ENCODE data around the gene TBCE.
"Not testable (repeated sequence)": the region's sequence is repeated elsewhere in the genome, so short reads cannot be mapped to it uniquely, and the experiment has no call there.

Gene TBCE

DNA sequence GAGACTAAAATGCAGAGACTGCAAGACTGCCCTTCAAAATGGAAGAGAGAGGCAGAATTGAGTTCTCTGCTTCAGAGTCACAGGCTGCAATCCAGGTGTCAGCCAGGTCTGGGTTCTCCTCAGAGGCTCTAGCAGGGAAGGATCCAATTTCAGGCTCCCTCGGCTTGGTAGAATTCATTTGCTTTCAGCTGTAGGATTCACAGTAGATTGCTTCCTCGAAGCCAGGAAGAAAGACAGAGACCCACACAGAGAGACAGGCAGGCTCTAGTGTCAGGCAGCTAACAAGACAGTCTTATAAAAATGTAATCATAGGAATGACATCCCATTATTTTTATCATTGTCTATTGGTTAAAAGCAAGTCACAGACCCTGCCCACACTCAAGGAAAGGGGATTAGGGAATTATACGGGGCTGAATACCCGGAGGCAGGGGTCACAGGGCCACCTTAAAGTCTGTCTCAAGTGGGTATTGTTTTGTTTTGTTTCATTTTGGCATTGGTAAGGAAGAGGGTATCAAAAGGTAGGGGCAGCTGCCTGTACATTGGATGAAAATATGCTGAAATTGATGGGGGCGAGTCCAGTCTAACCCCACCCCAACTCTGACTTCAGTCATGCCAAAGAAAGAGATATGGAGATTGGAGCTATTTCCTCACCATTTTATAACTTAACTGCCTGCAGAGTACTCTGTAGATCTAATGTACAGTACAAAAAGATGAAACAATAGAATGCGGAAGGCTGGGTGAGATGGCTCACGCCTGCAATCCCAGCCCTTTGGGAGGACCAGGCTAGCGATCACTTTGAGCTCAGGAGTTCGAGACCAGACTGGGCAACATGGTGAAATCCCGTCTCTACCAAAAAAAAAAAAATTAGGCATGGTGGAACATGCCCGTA lies 9.5 kb upstream of the TBCE start:
- DNase-seq, result no peak

DNA sequence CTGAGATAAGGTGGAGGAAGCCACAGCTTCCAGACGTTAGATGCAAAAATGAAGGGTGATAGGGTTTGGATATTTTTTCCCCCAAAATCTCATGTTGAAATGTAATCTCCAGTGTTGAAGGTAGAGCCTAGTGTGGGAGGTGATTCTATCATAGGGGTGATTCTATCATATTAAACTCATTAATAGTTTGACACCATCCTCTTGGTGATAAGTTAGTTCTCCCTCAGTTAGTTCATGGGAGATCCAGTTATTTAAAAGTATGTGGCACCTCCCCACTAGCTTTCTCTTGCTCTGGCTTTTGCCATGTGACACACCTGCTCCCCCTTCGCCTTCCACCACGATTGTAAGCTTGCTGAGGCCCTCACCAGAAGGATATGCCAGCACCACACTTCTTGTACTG lies 8.3 kb upstream of the TBCE start:
- DNase-seq, result no peak

DNA sequence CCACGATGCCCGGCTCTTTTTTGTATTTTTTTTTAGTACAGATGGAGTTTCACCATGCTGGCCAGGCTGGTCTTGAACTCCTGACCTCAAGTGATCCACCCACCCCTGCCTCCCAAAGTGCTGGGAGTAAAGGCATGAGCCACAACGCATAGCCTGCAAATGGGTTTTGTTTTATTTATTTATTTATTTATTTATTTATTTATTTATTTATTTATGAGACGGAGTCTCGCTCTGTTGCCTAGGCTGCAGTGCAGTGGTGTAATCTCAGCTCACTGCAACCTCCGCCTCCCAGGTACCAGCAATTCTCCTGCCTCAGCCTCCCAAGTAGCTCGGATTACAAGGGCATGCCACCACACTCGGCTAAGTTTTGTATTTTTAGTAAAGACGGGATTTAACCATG lies 3.0 kb upstream of the TBCE start:
- DNase-seq, result not testable (repeated sequence)

DNA sequence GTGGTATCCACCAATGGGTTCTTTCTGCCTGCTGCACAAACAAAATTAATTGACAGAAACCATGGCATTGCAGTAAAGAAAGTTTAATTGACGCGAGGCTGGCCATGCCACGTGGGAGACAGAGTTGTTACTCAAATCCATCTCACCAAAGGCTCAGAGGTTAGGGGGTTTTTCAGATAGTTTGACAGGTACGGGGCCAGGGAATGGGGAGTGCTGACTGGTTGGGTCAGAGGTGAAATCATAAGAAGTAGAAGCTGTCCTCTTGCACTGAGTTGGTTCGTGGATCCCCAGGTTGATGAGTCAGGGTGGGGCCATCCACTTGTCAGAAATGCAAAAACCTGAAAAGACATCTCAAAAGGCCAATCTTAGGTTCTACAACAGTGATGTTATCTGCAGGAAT lies 941 bp upstream of the TBCE start:
- no peak for DNase-seq

DNA sequence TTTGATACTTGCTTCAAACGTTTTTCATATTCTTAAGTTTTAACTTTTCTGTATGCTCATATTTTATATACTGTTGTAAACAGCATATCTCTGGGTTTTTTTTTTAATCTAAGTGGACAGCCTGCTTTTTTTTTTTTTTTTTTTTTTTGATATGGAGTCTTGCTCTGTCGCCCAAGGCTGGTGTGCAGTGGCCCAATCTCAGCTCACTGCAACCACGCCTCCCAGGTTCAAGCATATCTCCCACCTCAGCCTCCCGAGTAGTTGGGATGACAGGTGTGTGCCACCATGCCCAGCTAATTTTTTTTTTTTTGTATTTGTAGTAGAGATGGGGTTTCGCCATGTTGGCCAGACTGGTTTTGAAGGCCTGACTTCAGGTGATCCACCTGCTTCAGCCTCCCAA lies 1.2 kb downstream of the TBCE start:
- DNase-seq, result no peak

DNA sequence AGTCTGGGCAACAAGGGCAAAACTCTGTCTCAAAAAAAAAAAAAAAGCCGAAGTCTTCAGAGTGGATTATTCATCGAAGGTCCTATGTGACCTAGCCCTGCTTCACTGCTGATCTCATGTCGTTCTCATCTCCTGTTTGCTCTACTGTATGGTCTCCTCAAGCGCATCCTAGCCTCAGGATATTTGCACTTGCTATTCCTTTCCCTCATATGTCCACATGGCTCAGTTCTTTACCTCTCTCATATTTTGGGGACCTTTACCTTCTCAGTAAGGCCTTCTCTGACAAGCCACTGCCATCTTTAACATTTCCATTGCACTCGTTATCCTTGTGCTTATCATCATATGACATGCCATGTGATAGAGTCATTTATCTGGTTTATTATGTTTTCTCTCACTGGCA lies 2.6 kb downstream of the TBCE start:
- no peak for DNase-seq

DNA sequence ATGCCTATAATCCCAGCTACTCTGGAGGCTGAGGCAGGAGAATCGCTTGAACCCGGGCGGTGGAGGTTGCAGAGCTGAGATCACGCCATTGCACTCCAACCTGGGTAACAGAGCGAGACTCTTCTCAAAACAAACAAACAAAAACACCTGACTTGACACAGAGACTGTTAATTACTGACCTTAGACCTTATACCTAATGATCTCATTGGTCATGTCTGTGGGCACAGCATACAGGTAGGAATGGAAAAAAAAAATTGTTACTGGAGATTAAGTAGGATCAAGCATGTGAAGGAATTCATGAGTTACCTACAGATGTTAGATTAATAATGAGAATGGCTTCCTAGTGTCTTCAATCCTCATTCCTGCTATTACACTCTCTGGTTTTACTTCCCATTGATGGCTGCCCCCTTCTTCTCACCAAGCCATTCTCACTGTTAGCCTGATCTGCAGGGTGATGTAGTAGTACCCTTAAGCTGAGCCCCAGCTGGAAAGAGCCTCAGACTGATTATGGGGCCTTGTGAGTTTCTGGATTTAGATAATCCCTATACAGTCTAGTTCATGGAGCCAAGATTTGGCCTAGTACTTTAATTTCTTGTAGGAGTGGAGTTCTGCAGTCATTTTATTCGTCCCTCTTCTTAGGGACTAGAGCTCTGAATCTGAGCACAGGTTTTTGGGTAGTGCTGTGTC lies 8.8 kb downstream of the TBCE start:
- no peak for DNase-seq

DNA sequence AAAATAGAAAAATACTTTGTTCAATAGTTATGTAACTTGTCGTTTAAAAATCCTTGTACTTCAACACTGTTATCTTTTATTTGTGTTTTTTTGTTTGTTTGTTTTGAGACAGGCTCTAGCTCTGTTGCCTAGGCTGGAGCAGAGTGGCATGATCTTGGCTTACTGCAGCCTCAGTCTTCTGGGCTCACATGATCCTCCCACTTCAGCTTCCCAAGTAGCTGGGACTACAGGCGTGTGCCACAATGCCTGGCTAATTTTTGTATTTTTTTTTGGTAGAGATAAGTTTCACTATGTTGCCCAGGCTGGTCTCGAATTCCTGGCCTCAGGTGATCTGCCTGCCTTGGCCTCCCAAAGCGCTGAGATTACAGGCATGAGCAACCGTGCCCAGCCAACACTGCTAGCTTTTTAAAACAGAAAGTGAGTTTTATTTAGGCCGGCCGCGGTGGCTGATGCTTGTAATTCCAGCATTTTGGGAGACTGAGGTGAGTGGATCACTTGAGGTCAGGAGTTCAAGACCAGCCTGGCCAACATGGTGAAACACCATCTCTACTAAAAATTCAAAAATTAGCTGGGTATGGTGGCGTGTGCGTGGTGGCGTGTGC lies 11.0 kb downstream of the TBCE start:
- not testable (repeated sequence) for DNase-seq

DNA sequence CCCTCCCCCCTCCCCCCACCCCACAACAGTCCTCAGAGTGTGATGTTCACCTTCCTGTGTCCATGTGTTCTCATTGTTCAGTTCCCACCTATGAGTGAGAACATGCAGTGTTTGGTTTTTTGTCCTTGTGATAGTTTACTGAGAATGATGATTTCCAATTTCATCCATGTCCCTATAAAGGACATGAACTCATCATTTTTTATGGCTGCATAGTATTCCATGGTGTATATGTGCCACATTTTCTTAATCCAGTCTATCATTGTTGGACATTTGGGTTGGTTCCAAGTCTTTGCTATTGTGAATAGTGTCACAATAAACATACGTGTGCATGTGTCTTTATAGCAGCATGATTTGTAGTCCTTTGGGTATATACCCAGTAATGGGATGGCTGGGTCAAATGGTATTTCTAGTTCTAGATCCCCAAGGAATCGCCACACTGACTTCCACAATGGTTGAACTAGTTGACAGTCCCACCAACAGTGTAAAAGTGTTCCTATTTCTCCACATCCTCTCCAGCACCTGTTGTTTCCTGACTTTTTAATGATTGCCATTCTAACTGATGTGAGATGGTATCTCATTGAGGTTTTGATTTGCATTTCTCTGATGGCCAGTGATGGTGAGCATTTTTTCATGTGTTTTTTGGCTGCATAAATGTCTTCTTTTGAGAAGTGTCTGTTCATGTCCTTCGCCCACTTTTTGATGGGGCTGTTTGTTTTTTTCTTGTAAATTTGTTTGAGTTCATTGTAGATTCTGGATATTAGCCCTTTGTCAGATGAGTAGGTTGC lies 14.9 kb downstream of the TBCE start:
- DNase-seq, result not testable (repeated sequence)

DNA sequence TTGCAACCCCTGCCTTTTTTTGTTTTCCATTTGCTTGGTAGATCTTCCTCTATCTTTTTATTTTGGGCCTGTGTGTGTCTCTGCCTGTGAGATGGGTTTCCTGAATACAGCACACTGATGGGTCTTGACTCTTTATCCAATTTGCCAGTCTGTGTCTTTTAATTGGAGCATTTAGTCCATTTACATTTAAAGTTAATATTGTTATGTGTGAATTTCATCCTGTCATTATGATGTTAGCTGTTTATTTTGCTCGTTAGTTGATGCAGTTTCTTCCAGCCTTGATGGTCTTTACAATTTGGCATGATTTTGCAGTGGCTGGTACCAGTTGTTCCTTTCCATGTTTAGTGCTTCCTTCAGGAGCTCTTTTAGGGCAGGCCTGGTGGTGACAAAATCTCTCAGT lies 18.4 kb downstream of the TBCE start:
- not testable (repeated sequence) for DNase-seq

DNA sequence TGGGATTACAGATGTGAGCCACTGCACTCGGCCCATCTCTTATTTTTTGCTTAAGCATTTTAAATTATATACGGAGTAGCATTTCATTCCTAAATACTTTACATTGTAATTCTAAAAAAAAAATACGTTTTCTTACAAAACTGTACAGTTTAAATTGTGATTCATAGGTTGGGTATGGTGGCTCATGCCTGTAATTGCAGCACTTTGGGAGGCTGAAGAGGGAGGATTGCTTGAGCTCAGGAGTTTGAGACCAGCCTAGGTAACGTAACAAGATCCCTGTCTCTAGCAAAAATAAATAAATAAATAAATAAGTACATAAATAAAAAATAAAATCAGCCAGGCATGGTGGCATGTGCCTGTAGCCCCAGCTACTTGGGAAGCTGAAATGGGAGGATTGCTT lies 24.6 kb downstream of the TBCE start:
- no peak for DNase-seq

DNA sequence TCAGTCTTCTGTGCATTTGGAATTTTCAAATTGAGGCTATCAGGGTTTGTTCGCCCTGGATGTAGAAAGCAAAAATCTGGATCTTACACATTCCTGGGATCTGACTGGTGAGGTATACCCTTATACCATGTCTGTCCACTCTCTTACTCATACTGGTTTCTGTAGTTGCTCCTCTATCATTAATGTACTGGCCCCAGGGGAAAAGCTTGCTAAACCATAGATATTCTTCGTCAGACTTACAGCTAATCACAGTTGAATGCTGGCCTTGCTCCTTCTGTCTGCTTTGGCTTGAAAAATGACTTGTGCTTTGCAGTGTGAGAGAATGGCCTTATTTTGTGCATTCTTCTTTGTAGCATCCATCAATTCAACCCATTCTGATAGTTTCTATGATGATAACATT lies 30.5 kb downstream of the TBCE start:
- no peak for DNase-seq

DNA sequence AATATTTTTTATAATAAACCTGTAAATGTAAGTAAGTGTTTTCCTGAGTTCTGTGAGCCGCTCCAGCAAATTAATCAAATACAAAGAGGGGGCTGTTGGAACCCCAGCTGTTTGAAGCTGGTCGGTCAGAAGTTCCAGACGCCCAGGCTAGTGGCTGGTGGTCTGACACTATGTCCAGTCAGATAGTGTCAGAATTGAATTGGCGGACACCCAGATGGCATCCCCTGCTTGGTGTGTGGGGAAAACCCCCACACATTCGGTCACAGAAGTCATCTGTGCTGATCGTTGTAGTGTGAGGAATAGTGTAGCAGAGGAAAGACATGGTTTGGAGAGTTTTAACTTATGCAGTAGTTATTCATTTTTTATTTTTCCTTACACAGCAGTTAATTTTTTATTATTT lies 32.4 kb downstream of the TBCE start:
- DNase-seq, result no peak

DNA sequence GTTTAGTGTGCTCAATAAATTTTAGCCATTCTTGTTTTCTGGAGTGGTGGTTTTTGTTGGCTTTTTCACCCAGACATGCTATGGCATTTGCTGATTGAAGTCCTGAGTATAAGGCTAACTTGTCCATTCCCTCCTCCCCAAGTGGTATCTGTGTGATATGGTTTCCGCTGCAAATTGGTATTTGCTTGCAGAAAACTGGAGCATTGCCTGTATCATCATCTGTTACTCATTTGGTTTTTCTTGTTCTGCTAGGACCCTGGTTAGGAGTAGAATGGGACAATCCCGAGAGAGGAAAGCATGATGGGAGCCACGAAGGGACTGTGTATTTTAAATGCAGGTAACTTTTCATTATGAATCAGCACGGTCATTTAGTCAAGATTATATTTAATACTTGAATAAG lies 34.0 kb downstream of the TBCE start:
- DNase-seq, result no peak

DNA sequence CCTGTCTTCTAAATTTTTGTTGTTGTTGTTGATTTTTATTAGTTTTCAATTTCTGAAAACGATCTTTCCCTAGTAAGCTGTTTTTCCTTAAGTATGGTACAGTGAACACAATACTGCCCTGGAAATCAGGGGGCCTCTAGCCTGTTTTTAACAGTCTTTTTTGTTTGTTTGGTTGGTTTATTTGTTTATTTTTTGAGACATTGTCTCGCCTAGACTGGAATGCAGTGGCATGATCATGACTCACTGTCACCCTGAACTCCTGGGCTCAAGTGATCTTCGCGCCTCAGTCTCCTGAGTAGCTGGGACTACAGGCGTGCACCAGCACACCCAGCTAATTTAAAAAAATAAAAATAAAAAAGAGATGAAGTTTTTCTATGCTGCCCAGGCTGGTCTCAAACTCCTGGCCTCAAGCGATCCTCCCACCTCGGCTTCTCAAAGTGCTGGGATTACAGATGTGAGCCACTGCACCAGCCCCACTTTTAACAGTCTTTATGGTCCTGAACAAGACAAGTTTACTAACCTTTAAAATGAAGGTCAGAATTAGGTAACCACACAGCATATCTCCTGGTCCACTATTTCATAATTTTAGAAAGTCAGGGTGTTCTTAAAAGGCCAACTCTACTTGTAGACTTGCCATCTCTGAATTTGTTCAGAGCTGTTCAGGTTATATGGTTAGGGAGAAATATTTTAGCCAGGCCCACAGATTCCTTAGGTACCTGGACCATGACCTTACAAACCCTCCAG lies 35.4 kb downstream of the TBCE start:
- DNase-seq, result no peak

DNA sequence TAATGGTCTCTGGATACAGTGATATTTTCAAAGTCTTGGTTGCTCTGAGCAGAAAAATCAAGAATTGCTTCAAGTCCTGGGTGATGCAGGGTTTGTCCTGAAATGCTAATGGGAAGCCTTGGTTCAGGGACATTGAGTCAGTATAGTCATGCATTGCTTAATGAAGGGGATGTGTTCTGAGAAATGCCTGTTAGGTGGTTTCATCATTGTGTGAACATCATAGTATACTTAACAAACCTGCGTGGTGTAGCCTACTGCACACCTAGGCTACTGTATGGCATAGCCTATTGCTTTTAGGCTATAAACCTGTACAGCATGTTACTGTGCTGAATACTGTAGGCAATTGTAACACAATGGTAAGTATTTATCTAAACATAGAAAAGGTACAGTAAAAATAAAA lies 36.4 kb downstream of the TBCE start:
- DNase-seq, result no peak

DNA sequence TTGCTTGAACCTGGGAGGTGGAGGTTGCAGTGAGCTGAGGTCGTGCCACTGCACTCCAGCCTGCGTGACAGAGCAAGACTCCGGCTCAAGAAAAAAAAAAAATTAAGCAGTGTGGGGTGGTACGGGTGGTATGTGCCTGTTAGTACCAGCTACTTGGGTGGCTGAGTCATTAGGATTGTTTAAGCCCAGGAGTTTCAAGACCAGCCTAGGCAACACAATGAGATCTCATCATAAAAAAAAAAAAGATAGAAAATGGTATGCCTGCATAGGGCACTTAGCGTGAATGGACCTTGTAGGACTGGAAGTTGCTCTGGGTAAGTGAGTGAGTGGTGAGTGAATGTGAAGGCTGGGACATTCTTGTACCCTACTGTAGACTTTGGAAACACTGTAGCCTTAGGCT lies 37.0 kb downstream of the TBCE start:
- no peak for DNase-seq

DNA sequence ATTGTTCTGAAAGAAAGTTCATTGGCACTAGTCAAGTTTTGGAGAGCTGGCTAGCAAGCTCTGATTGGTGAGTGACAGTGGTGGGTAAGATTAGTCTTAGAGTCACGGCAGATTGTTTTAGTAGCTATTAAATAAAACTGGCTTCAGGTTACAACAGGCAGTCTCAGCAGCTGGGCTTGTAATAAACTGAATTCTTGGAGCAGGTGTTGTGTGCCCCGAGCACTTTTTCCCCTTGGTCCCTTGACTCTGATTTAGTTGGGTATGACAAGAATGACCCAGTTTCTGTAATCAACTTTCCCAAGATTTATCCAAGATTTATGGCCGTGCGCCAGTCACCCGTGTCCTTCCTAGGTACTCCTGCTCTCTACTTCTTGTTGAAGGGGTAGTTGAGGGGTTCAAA lies 40.2 kb downstream of the TBCE start:
- no peak for DNase-seq

DNA sequence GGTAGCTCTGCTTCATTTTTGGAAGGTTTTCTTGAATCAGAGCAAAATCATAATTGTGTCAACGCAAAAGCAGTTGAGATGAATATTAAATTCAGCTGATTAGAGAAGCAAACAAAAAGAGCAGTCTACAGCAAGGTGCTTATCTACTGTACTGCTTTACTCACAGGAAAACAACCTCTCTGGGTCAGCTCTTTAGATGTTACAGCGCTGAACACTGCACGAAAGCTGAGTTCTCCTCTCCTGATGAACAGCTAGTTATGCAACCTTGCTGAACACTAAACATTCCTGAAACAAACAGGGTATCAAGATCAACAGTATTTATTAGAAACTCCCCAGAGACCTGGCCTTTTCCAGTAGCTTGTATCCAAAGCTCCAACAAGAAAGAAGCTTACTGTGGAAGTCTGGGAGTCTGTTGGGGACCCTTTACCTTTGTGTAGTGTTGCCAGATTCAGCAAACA lies 41.3 kb downstream of the TBCE start:
- no peak for DNase-seq

DNA sequence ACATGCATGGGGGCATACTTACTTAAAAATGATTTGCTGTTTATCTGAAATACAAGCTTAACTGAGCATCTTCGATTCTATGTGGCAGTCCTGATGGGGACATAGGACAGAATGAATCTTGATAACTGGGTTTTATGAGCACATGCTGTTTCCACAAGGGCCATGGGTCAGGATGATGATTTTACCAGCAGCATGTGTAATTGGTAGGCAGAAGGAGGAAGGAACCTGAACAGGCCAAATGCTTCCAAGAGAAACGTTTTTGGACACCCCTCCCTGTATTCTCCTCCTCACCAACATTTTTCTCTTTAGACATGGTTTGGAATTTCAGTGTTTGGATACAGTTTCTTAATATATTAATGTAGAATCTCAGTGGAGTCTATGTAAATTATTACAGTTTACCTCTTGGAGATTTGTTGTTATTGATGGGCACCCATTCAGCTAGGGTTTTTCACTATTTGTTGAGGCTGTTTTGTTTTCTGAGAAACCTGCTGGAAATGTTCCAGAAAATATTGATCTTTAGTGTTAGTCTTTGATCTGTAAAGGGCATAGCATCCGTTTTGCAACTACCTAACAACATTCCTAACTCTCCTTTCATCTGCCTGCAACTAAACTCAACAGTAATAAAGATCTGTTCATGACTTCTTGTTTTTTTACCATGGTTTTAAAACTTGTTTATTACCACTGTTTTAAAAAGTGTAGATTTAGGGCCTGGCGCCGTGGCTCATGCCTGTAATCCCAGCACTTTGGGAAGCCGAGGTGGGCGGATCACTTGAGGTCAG lies 42.0 kb downstream of the TBCE start:
- no peak for DNase-seq

DNA sequence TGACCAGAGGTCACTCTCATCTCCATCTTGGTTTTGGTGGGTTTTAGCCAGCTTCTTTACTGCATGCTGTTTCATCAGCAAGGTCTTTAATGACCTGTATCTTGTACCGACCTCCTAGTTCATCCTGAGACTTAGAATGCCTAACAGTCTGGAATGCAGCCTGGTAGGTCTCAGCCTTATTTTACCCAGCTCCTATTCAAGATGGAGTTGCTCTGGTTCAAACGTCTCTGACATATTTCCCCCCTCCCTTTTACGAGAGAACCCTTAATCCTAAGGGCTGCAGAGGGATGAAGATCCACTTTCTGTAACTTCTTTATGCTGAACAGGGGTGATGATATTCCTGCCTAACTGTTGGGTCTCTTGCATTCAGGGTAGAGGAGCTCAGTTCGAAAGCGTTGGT lies 43.2 kb downstream of the TBCE start:
- no peak for DNase-seq
